Measurements from ENCODE around the gene CGB3. TPM values are rescaled to one million over a fixed set of nuclear protein-coding genes. Genes with fewer than 3 reads are reported as not detected.
A peak's percentile ranks its signal among the peaks of the same experiment; 100 is the strongest.

Gene CGB3
- total RNA-seq, 1 experiment from 2014 or later = not detected

DNA sequence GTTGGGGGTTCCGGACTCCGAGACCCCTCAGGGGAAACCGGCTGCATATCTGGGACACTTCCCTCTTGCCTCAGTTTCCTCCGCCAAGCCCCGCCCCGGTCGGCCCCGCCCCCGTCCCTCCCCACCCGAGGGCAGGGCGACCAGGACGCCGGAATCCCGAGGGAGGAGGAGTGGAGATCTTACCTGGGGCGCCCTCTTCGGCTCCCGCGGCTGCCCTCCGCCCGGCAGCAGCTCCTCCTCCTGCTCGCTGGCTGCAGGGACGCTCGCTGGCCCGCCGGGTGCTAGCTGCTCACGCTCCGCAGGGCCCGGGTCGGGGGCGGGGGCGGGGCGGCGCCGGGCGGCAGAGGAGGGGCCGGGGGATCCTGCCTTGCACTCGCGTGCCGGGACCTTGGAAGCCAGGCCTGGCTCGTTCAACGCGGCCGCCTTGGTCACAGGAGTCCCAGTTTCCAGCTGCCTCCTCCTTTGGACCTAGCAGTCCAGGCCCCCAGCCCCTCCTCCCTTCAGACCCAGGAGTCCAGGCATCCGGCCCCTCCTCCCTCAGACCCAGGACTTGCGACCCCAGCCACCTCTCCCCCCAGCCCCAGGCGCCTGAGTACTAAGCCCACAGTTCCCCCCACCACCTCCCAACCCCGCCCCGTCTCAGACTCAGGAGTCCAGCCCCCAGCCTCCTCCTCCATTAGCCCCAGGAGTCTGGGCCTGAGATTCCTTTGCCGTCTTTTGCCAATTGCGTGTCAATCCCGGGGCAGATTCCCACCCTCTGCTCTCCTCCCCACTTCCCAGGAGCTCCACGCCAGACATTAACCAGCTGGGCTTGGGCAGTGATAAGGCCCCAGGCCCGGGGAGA is 40.9 kb upstream of the CGB3 start, which contains the start of gene NTF4:
NTF4 (minus strand) TSS at position 51 of the 844 bp plus-strand sequence. CDS start 2,821 bp downstream, outside the sequence.
- intact Hi-C loops (cut with micrococcal nuclease) = no loop called here
- ATAC-seq (peak; percentile 83), DNase-seq (ENCODE audit: low read depth, low spot score) (no peak)
- peak within 1 kb of the TSS; percentile 42 to 56 for H3K4me3 ChIP-seq (replicated peaks in 1 of 2; ENCODE audit: low read depth in 1 of 2, low read length in 2 of 2)
- H3K4me2 ChIP-seq (ENCODE audit: low read length) = peak within 1 kb of the TSS; percentile 89
- no peaks in the 10 kb centered on the region for H3K27me3 ChIP-seq (ENCODE audit: insufficient read depth, low read length)
- TF ChIP-seq POLR2AphosphoS5 (IDR thresholded peaks at IDR 0.05; ENCODE audit: low read depth, low read length) = peak; percentile 66
- TF ChIP-seq CEBPB (IDR thresholded peaks at IDR 0.05; ENCODE audit: low read depth) = no peak
- TF ChIP-seq, protein P1, sequence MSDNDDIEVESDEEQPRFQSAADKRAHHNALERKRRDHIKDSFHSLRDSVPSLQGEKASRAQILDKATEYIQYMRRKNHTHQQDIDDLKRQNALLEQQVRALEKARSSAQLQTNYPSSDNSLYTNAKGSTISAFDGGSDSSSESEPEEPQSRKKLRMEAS (IDR thresholded peaks at IDR 0.05) = no peak
- H3K36me3 ChIP-seq (ENCODE audit: control insufficient read depth in 1 of 2, insufficient read depth in 2 of 2, low read length in 2 of 2) = no peaks in the 10 kb centered on the region
- no peaks in the 10 kb centered on the region for H3K9me2 ChIP-seq (ENCODE audit: insufficient read depth)
- ChIA-PET CTCF (interaction anchor here (0.6 to 1.8 kb wide), 3 partner anchors 9 to 65 kb away, joined by 4 to 18 read pairs (median 4); no protein-coding TSS in a partner anchor), RAD21 (ENCODE audit: low non-redundant PET in 1 of 2, low total read pairs in 2 of 2, uncharacterized antibody in 2 of 2, unreplicated experiment in 2 of 2) (interaction anchor here in 1 of 2 experiments (0.6 to 0.8 kb wide), 2 partner anchors 13 to 72 kb away, joined by 3 read pairs; partner anchors contain the start of genes GYS1 and RUVBL2), POLR2A (interaction anchor here (0.6 kb wide), 1 partner anchor 89 kb away, joined by 3 read pairs; no protein-coding TSS in a partner anchor)
- H3K4me1 ChIP-seq (ENCODE audit: control insufficient read depth in 1 of 2, insufficient read depth in 2 of 2, low read length in 2 of 2) = peaks cover 32 to 68% of the 10 kb centered on the region in 2 experiments
- no peaks in the 10 kb centered on the region for H3K79me2 ChIP-seq (ENCODE audit: insufficient read depth, low read length)
- peak within 1 kb of the TSS; percentile 67 for H3K9ac ChIP-seq (ENCODE audit: low read length)
- peak within 1 kb of the TSS; percentile 69 for H3K27ac ChIP-seq (ENCODE audit: low read depth, low read length)
- BruUV-seq (replicated peaks) = no TSS peak
- no peaks in the 10 kb centered on the region for H3K9me3 ChIP-seq (ENCODE audit: control insufficient read depth in 1 of 2, insufficient read depth in 1 of 2, low read depth in 1 of 2, low read length in 2 of 2)
- no peaks in the 10 kb centered on the region for H4K20me1 ChIP-seq (ENCODE audit: insufficient read depth)
- no peak within 1 kb of the TSS for H2AFZ ChIP-seq (ENCODE audit: low read depth, low read length, poor library complexity, severe bottlenecking)

DNA sequence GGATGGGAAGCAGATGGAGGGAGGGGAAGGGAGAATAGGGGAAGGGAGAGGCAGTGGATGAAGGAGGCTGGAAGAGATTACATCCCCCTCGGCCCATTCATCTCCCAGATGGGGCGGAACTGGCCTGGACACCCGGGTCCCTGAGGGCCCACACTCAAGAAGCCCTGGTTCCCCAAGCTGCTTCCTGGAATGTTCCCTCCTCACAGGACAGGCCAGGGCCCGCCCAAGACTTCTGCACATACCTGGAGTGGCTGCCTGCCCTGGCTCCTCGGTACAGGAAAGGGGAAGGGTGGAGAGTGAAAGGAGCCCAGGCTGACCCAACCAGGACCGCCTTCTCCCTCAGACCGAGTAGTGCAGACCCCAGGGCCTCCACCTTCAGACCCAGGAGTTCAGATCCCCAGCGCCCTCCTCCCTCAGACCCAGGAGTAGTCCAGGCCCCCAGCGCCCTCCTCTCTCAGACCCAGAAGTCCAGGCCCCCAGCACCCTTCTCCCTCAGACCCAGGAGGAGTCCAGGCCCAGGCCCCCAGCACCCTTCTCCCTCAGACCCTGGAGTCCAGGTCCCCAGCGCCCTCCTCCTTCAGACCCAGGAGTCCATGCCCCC is 40.0 kb upstream of the CGB3 start:
- BruUV-seq (replicated peaks) = no TSS peak
- peak overlapping the region; percentile 89 for H3K4me2 ChIP-seq (ENCODE audit: low read length)
- ChIA-PET RAD21 (ENCODE audit: low non-redundant PET in 1 of 2, low total read pairs in 2 of 2, uncharacterized antibody in 2 of 2, unreplicated experiment in 2 of 2) (interaction anchor here in 1 of 2 experiments (0.6 to 0.8 kb wide), 2 partner anchors 12 to 71 kb away, joined by 3 read pairs; partner anchors contain the start of genes GYS1 and RUVBL2), CTCF (interaction anchor here (0.6 to 1.8 kb wide), 3 partner anchors 10 to 64 kb away, joined by 4 to 18 read pairs (median 4); no protein-coding TSS in a partner anchor), POLR2A (no interaction called here)
- no peaks in the 10 kb centered on the region for H3K27me3 ChIP-seq (ENCODE audit: insufficient read depth, low read length)
- DNase-seq (ENCODE audit: low read depth, low spot score) (no peak), ATAC-seq (peak; percentile 49)
- H3K9me2 ChIP-seq (ENCODE audit: insufficient read depth) = no peaks in the 10 kb centered on the region
- no peaks in the 10 kb centered on the region for H3K36me3 ChIP-seq (ENCODE audit: control insufficient read depth in 1 of 2, insufficient read depth in 2 of 2, low read length in 2 of 2)
- peak overlapping the region; percentile 67 for H3K9ac ChIP-seq (ENCODE audit: low read length)
- H2AFZ ChIP-seq (ENCODE audit: low read depth, low read length, poor library complexity, severe bottlenecking) = no peak overlapping the region
- H3K4me1 ChIP-seq (ENCODE audit: control insufficient read depth in 1 of 2, insufficient read depth in 2 of 2, low read length in 2 of 2) = peaks cover 35 to 76% of the 10 kb centered on the region in 2 experiments
- intact Hi-C loops (cut with micrococcal nuclease) = no loop called here
- H3K9me3 ChIP-seq (ENCODE audit: control insufficient read depth in 1 of 2, insufficient read depth in 1 of 2, low read depth in 1 of 2, low read length in 2 of 2) = no peaks in the 10 kb centered on the region
- peak overlapping the region; percentile 42 to 56 for H3K4me3 ChIP-seq (replicated peaks in 1 of 2; ENCODE audit: low read depth in 1 of 2, low read length in 2 of 2)
- H3K27ac ChIP-seq (ENCODE audit: low read depth, low read length) = peak overlapping the region; percentile 69
- no peaks in the 10 kb centered on the region for H4K20me1 ChIP-seq (ENCODE audit: insufficient read depth)
- H3K79me2 ChIP-seq (ENCODE audit: insufficient read depth, low read length) = no peaks in the 10 kb centered on the region
- TF ChIP-seq ZNF274 (IDR thresholded peaks at IDR 0.05; ENCODE audit: low read depth, low read length) (no peak), YY1 (IDR thresholded peaks at IDR 0.05; ENCODE audit: extremely low read depth, insufficient replicate concordance, low read depth, low read length) (no peak), FOSL1 (IDR thresholded peaks at IDR 0.05; ENCODE audit: low read depth) (no peak), SIN3A (IDR thresholded peaks at IDR 0.05; ENCODE audit: low read depth) (no peak), EZH2phosphoT487 (IDR thresholded peaks at IDR 0.05; ENCODE audit: borderline replicate concordance) (no peak), ZFX (IDR thresholded peaks at IDR 0.05) (no peak), EGR1 (IDR thresholded peaks at IDR 0.05; ENCODE audit: low read depth) (no peak)
- TF ChIP-seq, protein P1 (IDR thresholded peaks at IDR 0.05) = no peak
- TF ChIP-seq, protein P2, sequence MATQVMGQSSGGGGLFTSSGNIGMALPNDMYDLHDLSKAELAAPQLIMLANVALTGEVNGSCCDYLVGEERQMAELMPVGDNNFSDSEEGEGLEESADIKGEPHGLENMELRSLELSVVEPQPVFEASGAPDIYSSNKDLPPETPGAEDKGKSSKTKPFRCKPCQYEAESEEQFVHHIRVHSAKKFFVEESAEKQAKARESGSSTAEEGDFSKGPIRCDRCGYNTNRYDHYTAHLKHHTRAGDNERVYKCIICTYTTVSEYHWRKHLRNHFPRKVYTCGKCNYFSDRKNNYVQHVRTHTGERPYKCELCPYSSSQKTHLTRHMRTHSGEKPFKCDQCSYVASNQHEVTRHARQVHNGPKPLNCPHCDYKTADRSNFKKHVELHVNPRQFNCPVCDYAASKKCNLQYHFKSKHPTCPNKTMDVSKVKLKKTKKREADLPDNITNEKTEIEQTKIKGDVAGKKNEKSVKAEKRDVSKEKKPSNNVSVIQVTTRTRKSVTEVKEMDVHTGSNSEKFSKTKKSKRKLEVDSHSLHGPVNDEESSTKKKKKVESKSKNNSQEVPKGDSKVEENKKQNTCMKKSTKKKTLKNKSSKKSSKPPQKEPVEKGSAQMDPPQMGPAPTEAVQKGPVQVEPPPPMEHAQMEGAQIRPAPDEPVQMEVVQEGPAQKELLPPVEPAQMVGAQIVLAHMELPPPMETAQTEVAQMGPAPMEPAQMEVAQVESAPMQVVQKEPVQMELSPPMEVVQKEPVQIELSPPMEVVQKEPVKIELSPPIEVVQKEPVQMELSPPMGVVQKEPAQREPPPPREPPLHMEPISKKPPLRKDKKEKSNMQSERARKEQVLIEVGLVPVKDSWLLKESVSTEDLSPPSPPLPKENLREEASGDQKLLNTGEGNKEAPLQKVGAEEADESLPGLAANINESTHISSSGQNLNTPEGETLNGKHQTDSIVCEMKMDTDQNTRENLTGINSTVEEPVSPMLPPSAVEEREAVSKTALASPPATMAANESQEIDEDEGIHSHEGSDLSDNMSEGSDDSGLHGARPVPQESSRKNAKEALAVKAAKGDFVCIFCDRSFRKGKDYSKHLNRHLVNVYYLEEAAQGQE (IDR thresholded peaks at IDR 0.05; ENCODE audit: low read depth) = no peak
- TF ChIP-seq, protein P3, sequence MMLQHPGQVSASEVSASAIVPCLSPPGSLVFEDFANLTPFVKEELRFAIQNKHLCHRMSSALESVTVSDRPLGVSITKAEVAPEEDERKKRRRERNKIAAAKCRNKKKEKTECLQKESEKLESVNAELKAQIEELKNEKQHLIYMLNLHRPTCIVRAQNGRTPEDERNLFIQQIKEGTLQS (IDR thresholded peaks at IDR 0.05) = no peak

Data from HCT116 (cell line).